CD4-positive, alpha-beta T cell (primary cell): ENCODE results near the gene ZNF280A. TPM values are rescaled to one million over a fixed set of nuclear protein-coding genes. Genes with fewer than 3 reads are reported as not detected.

ENCODE experiments used
- ATAC-seq: fragments of 200-7000 bp; cut with Tn5 transposase; one replicate; pipeline ENCODE4 v1.10.0; 2022; ENCODE audit warnings: mild to moderate bottlenecking; ENCODE audit not compliant: poor library complexity
- CTCF ChIA-PET: fragments of 350-600 bp; sonication (Branson Sonifier 250); formaldehyde crosslinking; loops from one replicate; lab custom pipeline; 2021; ENCODE audit warnings: antibody characterized with exemption, inconsistent platforms; lab: Charles Lee
- POLR2A ChIA-PET: fragments of 350-600 bp; sonication (Branson Sonifier 250); formaldehyde crosslinking; loops from one replicate; lab custom pipeline; 2021; ENCODE audit warnings: antibody characterized with exemption, inconsistent platforms; lab: Charles Lee
- DNase-seq, 14 experiments: peaks; one replicate each; pipeline ENCODE4 v3.0.0-alpha.2; 2013 to 2020; ENCODE audit warnings: mixed read lengths in 2 of 14
- H3K27ac ChIP-seq, 2 donors: one replicate each; pipeline versions ENCODE4 v1.5.1 to v1.7.0; 2013; ENCODE audit warnings: low read length in 2 of 2, low read depth in 1 of 2, mild to moderate bottlenecking in 1 of 2
- H3K27me3 ChIP-seq, 2 experiments: 1 replicate in 1 of 2; 2 replicates in 1 of 2; pipeline versions ENCODE4 v1.6.1 to v1.7.0; 2013; ENCODE audit warnings: low read length in 2 of 2, control low read depth in 1 of 2, mild to moderate bottlenecking in 1 of 2, moderate library complexity in 1 of 2; ENCODE audit not compliant: insufficient read depth in 2 of 2, control insufficient read depth in 1 of 2
- H3K36me3 ChIP-seq: one replicate; pipeline ENCODE4 v1.6.1; 2013; ENCODE audit warnings: low read length, control low read depth; ENCODE audit not compliant: insufficient read depth
- H3K4me1 ChIP-seq: one replicate; pipeline ENCODE4 v1.6.1; 2013; ENCODE audit warnings: low read length, control low read depth; ENCODE audit not compliant: insufficient read depth
- H3K4me3 ChIP-seq: one replicate; pipeline ENCODE4 v1.5.1; 2013; ENCODE audit warnings: mild to moderate bottlenecking, low read length, moderate library complexity
- H3K9me3 ChIP-seq, 2 experiments: 1 replicate in 1 of 2; 2 replicates in 1 of 2; pipeline versions ENCODE4 v1.6.1 to v1.7.0; 2013; ENCODE audit warnings: low read length in 2 of 2, mild to moderate bottlenecking in 2 of 2, control low read depth in 1 of 2, moderate library complexity in 1 of 2; ENCODE audit not compliant: control insufficient read depth in 1 of 2, insufficient read depth in 1 of 2
- H3K27ac Mint-ChIP-seq: one replicate; pipeline ENCODE4 v1.8.0; 2020; ENCODE audit warnings: mixed read lengths
- H3K27me3 Mint-ChIP-seq: one replicate; pipeline ENCODE4 v1.8.0; 2021; ENCODE audit warnings: mixed read lengths
- H3K36me3 Mint-ChIP-seq: one replicate; pipeline ENCODE4 v1.8.0; 2021; ENCODE audit warnings: low read depth, mixed read lengths
- H3K4me1 Mint-ChIP-seq: one replicate; pipeline ENCODE4 v1.8.0; 2021; ENCODE audit warnings: low read depth, mixed read lengths
- H3K4me3 Mint-ChIP-seq: one replicate; pipeline ENCODE4 v1.8.0; 2020; ENCODE audit warnings: mild to moderate bottlenecking, mixed read lengths
- H3K9me3 Mint-ChIP-seq: one replicate; pipeline ENCODE4 v1.8.0; 2020; ENCODE audit warnings: mixed read lengths
- intact Hi-C, 2 experiments: fragments of 100-400 bp; cut with DNase I in 1 of 2; cut with micrococcal nuclease in 1 of 2; formaldehyde crosslinking; loops; one replicate each; pipeline versions ENCODE4 v1.15.1 to v1.9.0; 2023 to 2025; cut with DNase I, micrococcal nuclease
- polyA plus RNA-seq, 2 donors: library from polyadenylated mRNA; unstranded; fragments of 120-200 nt; gene quantifications; one replicate each; pipeline ENCODE4 v1.2.1, GENCODE V29; 2013
- total RNA-seq, 174 experiments: library from RNA in 2 of 174; stranded (reverse) in 2 of 174; gene quantifications; one replicate each; pipeline ENCODE4 v1.2.3 and lab custom pipeline; 2021 to 2026
- TF ChIP-seq, protein P1 (sequence below): fragments of 200-600 bp; IDR thresholded peaks from one replicate; pipeline ENCODE4 v1.8.0; 2022; ENCODE audit warnings: antibody characterized with exemption, mild to moderate bottlenecking

The ZNF280A gene, protein sequence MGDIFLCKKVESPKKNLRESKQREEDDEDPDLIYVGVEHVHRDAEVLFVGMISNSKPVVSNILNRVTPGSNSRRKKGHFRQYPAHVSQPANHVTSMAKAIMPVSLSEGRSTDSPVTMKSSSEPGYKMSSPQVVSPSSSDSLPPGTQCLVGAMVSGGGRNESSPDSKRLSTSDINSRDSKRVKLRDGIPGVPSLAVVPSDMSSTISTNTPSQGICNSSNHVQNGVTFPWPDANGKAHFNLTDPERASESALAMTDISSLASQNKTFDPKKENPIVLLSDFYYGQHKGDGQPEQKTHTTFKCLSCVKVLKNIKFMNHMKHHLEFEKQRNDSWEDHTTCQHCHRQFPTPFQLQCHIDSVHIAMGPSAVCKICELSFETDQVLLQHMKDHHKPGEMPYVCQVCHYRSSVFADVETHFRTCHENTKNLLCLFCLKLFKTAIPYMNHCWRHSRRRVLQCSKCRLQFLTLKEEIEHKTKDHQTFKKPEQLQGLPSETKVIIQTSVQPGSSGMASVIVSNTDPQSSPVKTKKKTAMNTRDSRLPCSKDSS
- total RNA-seq (not detected), total RNA-seq (lab: John Stamatoyannopoulos, UW) (0 reads per million in 172 experiments)
- polyA plus RNA-seq (2013, experiment 1 of 2): not detected
- polyA plus RNA-seq (2013, experiment 2 of 2): not detected

DNA sequence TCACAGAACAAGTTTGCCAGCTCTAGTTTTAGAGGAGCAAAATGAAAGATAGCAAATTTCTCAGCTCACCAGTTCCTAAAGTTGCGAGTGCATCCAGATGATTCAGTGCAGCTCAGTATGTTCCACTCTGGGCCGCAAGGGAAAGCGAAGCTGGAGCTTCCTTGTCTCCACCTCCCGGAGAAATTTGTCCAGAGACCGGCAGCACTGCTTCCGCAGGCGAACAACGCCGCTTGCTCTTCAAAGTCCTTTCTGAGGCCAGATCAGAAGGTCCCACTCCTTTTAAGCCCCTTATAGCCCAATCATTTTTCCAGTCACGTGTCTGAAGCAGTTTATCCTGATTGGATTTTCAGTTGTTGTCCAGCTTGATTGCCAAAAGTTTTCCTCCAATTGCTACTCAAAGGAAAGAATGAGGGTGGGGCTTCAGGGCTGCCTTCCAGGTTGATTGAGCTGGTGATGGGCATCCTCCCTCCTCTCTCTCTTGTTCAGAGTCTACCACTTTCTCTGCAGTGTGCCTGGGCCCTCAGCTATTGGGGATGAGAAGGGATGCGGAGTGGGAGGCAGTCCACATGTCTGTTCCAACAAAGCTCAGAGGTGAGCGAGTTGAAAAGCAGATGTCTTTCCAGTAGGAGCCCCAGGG lies at the start of gene ZNF280A:
Gene ZNF280A, minus strand, starts transcription at position 251 of the 637 bp plus-strand sequence. CDS start 4,640 bp downstream, outside the sequence.
- Histone ChIP-seq H3K4me1 (no peaks in the 10 kb centered on the region), H3K36me3 (no peaks in the 10 kb centered on the region), H3K4me3 (no peak within 1 kb of the TSS), H3K9me3 (no peaks in the 10 kb centered on the region), H3K27me3 (no peaks in the 10 kb centered on the region), H3K27ac (no peak within 1 kb of the TSS)
- no peak within 1 kb of the TSS for H3K4me3 Mint-ChIP-seq
- H3K27me3 Mint-ChIP-seq: peaks cover 40% of the 10 kb centered on the region
- intact Hi-C loops: no loop called here
- no peak within 1 kb of the TSS for H3K27ac Mint-ChIP-seq
- POLR2A ChIA-PET: no interaction called here
- no peaks in the 10 kb centered on the region for H3K9me3 Mint-ChIP-seq
- DNase-seq (no peak), ATAC-seq (no peak)
- TF ChIP-seq, protein P1, sequence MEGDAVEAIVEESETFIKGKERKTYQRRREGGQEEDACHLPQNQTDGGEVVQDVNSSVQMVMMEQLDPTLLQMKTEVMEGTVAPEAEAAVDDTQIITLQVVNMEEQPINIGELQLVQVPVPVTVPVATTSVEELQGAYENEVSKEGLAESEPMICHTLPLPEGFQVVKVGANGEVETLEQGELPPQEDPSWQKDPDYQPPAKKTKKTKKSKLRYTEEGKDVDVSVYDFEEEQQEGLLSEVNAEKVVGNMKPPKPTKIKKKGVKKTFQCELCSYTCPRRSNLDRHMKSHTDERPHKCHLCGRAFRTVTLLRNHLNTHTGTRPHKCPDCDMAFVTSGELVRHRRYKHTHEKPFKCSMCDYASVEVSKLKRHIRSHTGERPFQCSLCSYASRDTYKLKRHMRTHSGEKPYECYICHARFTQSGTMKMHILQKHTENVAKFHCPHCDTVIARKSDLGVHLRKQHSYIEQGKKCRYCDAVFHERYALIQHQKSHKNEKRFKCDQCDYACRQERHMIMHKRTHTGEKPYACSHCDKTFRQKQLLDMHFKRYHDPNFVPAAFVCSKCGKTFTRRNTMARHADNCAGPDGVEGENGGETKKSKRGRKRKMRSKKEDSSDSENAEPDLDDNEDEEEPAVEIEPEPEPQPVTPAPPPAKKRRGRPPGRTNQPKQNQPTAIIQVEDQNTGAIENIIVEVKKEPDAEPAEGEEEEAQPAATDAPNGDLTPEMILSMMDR: no peak
- H3K4me1 Mint-ChIP-seq: no peaks in the 10 kb centered on the region
- CTCF ChIA-PET: no interaction called here
- no peaks in the 10 kb centered on the region for H3K36me3 Mint-ChIP-seq

DNA sequence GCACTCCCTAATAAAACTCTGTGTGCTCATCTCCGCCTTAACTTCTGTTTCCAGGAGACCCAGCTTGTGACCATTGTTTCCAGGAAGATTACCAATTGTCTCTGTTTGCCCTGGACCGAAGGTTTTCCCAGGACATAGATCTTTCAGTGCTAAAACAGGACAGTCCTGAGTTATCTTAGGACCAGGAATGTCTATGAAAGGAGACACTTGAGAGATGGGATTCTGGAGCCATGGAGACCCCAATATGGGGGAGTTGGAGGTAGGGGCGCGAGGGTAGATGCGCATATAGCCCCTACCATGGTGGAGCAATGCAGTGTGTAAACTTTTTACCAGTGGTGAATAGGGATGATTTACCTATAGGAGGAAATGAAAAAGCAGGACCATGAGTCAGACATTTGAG lies 49.1 kb upstream of the ZNF280A start:
- Histone ChIP-seq H3K36me3 (no peaks in the 10 kb centered on the region), H3K27me3 (peaks cover 2 to 3% of the 10 kb centered on the region in 2 experiments), H3K9me3 (no peaks in the 10 kb centered on the region), H3K4me3 (no peak overlapping the region), H3K4me1 (no peaks in the 10 kb centered on the region), H3K27ac (no peak overlapping the region)
- Mint-ChIP-seq H3K9me3 (no peaks in the 10 kb centered on the region), H3K27ac (no peak overlapping the region), H3K4me3 (no peak overlapping the region), H3K36me3 (no peaks in the 10 kb centered on the region), H3K4me1 (no peaks in the 10 kb centered on the region), H3K27me3 (peaks cover 43% of the 10 kb centered on the region)
- ChIA-PET POLR2A (interaction anchor here (0.6 kb wide), 1 partner anchor 17 kb away, joined by 3 read pairs; no protein-coding TSS in a partner anchor), CTCF (no interaction called here)
- TF ChIP-seq, protein P1: no peak
- DNase-seq (no peak), ATAC-seq (no peak)
- intact Hi-C loops: no loop called here

DNA sequence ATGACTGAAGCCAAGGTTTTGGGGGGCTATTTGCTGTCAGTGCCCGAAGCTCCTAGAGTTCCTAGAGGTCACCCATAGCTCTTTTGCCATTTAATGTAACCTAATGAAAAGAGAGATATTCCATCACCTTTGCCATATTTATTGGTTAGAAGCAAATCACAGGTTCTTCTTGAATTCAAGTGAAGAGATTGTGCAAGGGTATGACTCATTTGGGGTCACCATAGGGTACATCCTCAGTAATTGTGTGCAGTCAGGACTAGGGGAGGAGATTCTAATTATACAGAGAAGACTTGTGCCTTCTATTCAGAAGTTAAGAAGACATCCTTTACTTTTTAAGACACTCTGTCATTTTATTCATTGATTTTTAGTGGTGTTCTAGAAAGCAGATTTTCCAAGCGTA lies 45.9 kb upstream of the ZNF280A start:
- CTCF ChIA-PET: no interaction called here
- Mint-ChIP-seq H3K9me3 (no peaks in the 10 kb centered on the region), H3K27me3 (peaks cover 32% of the 10 kb centered on the region), H3K27ac (no peak overlapping the region), H3K36me3 (no peaks in the 10 kb centered on the region), H3K4me1 (no peaks in the 10 kb centered on the region), H3K4me3 (no peak overlapping the region)
- Histone ChIP-seq H3K4me3 (no peak overlapping the region), H3K4me1 (no peaks in the 10 kb centered on the region), H3K36me3 (no peaks in the 10 kb centered on the region), H3K27ac (no peak overlapping the region), H3K27me3 (no peaks in the 10 kb centered on the region), H3K9me3 (no peaks in the 10 kb centered on the region)
- ATAC-seq: no peak
- TF ChIP-seq, protein P1: no peak
- intact Hi-C loops: no loop called here
- DNase-seq: no peak
- POLR2A ChIA-PET: no interaction called here
